Keratinocyte (primary cell): ENCODE measurements around the gene USP47. TPM values are rescaled to one million over a fixed set of nuclear protein-coding genes. Genes with fewer than 3 reads are reported as not detected.
A peak's percentile ranks its signal among the peaks of the same experiment; 100 is the strongest.

Experiments used
- DNase-seq: peaks from one replicate; pipeline ENCODE4 v3.0.0-alpha.2; 2011; ENCODE audit warnings: low read depth, missing footprints, low spot score
- FAIRE-seq: peaks from 2 replicates; lab custom pipeline; 2011; peaks lifted over from hg19 to GRCh38; lab: Jason Lieb, UNC
- H2AFZ ChIP-seq: 2 replicates; pipeline ENCODE4 v1.6.0; 2012; ENCODE audit warnings: low read length, control low read depth, inconsistent platforms; ENCODE audit not compliant: control insufficient read depth
- H3K27ac ChIP-seq: 2 replicates; pipeline ENCODE4 v1.5.1; 2011; ENCODE audit warnings: low read length; ENCODE audit not compliant: control insufficient read depth, insufficient read depth
- H3K27me3 ChIP-seq: 3 replicates; pipeline ENCODE4 v1.6.0; 2011; ENCODE audit warnings: low read length; ENCODE audit not compliant: control insufficient read depth, insufficient read depth; ENCODE audit errors: extremely low read depth
- H3K36me3 ChIP-seq, 2 experiments: 2 replicates in 1 of 2; 3 replicates in 1 of 2; pipeline ENCODE4 v1.5.1; 2011; ENCODE audit warnings: low read length in 2 of 2, mild to moderate bottlenecking in 1 of 2; ENCODE audit not compliant: control insufficient read depth in 2 of 2, insufficient read depth in 2 of 2; ENCODE audit errors: extremely low read depth in 1 of 2
- H3K4me1 ChIP-seq: 3 replicates; pipeline ENCODE4 v1.5.1; 2011; ENCODE audit warnings: low read length; ENCODE audit not compliant: control insufficient read depth, insufficient read depth; ENCODE audit errors: extremely low read depth
- H3K4me2 ChIP-seq: 3 replicates; pipeline ENCODE4 v1.6.0; 2011; ENCODE audit warnings: low read depth, low read length; ENCODE audit not compliant: control insufficient read depth, insufficient read depth; ENCODE audit errors: extremely low read depth
- H3K4me3 ChIP-seq, 3 experiments: fragments of 200-600 bp in 1 of 3; sonication (generic) in 1 of 3; 2 replicates in 2 of 3; 3 replicates in 1 of 3; pipeline ENCODE4 v1.5.1; 2011 to 2016; ENCODE audit warnings: low read length in 3 of 3, mild to moderate bottlenecking in 3 of 3, control low read depth in 2 of 3, inconsistent platforms in 1 of 3, low read depth in 1 of 3, mixed read lengths in 1 of 3, mixed run types in 1 of 3, moderate library complexity in 1 of 3; ENCODE audit not compliant: control insufficient read depth in 2 of 3, insufficient read depth in 2 of 3; ENCODE audit errors: extremely low read depth in 1 of 3
- H3K79me2 ChIP-seq: 2 replicates; pipeline ENCODE4 v1.6.0; 2012; ENCODE audit warnings: low read length; ENCODE audit not compliant: control insufficient read depth, insufficient read depth
- H3K9ac ChIP-seq: 3 replicates; pipeline ENCODE4 v1.6.0; 2011; ENCODE audit warnings: low read length; ENCODE audit not compliant: control insufficient read depth, insufficient read depth; ENCODE audit errors: extremely low read depth
- H3K9me1 ChIP-seq: 3 replicates; pipeline ENCODE4 v1.6.0; 2011; ENCODE audit warnings: low read length; ENCODE audit not compliant: control insufficient read depth, insufficient read depth; ENCODE audit errors: extremely low read depth
- H3K9me3 ChIP-seq: 2 replicates; pipeline ENCODE4 v1.5.1; 2012; ENCODE audit warnings: low read depth, low read length; ENCODE audit not compliant: control insufficient read depth
- H4K20me1 ChIP-seq: 3 replicates; pipeline ENCODE4 v1.6.0; 2011; ENCODE audit warnings: low read length; ENCODE audit not compliant: control insufficient read depth, insufficient read depth; ENCODE audit errors: extremely low read depth
- CTCF ChIP-seq, 3 experiments: IDR thresholded peaks in 1 of 3; conservative IDR thresholded peaks in 1 of 3; optimal IDR thresholded peaks in 1 of 3; 2 replicates in 2 of 3; 3 replicates in 1 of 3; pipeline versions ENCODE3 to v1.5.1; 2011; ENCODE audit warnings: low read length in 3 of 3, mild to moderate bottlenecking in 3 of 3, moderate library complexity in 2 of 3, control low read depth in 1 of 3, inconsistent platforms in 1 of 3; ENCODE audit not compliant: insufficient read depth in 2 of 3; ENCODE audit errors: extremely low read depth in 1 of 3
- EZH2 ChIP-seq: IDR thresholded peaks from one replicate; pipeline ENCODE4 v1.6.1; 2012; ENCODE audit warnings: inconsistent platforms, mild to moderate bottlenecking, low read length, moderate library complexity
- dilution Hi-C: fragments of 300-500 bp; cut with MboI; formaldehyde crosslinking; loops from one replicate; pipeline ENCODE4 v1.7.0; 2020; ENCODE audit warnings: low sequenced_read_pairs; ENCODE audit not compliant: extremely low pct_ligation_motif_present
- polyA plus RNA-seq, 5 experiments: library from polyadenylated mRNA; depleted of rRNA in 3 of 5; stranded (reverse) in 3 of 5; stranded (forward) in 1 of 5; unstranded in 1 of 5; fragments of >200 nt; gene quantifications; 1 replicate in 1 of 5; 2 replicates in 3 of 5; 3 replicates in 1 of 5; pipeline versions ENCODE4 v1.2.1 to v1.2.3, GENCODE V29; 2011 to 2012; ENCODE audit warnings: missing spikeins in 2 of 5, low read depth in 1 of 5, low replicate concordance in 1 of 5

Gene USP47
- polyA plus RNA-seq, 1 donor (not counting 4 experiments of a cell fraction or from before 2014, with no cell fraction given): 22.4 TPM

DNA sequence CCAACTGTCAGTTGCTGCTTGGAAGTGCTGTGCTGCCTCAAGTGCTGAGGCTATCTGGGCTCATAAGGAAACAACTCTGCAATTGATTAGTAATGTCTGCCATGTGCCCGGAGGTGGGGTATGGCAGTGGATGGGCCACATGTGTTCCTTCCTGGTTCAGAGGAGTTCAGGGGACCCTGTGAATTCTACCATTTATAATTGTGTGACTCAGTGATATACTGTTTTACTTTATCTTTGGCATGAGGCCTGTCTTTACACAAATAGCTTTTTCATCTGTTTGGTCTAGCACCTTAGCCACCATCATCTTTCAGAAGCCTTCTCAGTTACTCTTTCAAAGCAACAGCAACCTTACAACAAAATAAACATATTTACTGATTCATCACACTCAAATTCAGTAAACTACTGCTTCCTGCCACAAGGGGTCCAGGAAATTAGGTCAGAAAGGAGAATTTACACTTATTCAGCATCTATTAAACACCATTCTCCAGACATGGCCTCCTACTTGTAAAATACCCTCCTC, 145.8 kb downstream of the USP47 start:
- no peaks in the 10 kb centered on the region for H3K27me3 ChIP-seq
- dilution Hi-C loops: no loop called here
- no peak overlapping the region for H3K4me2 ChIP-seq
- H3K9me1 ChIP-seq: no peaks in the 10 kb centered on the region
- H3K36me3 ChIP-seq: peaks cover 6 to 47% of the 10 kb centered on the region in 2 experiments
- H3K9ac ChIP-seq: no peak overlapping the region
- no peak overlapping the region for H3K4me3 ChIP-seq
- no peaks in the 10 kb centered on the region for H3K9me3 ChIP-seq
- no peak overlapping the region for H2AFZ ChIP-seq
- H4K20me1 ChIP-seq: no peaks in the 10 kb centered on the region
- H3K79me2 ChIP-seq: peaks cover 47% of the 10 kb centered on the region
- no peak overlapping the region for H3K27ac ChIP-seq
- TF ChIP-seq CTCF (optimal IDR thresholded peaks at IDR 0.05 in 1 of 3, IDR thresholded peaks at IDR 0.05 in 1 of 3, conservative IDR thresholded peaks at IDR 0.05 in 1 of 3; ENCODE audit: extremely low read depth in 1 of 3, insufficient read depth in 2 of 3, low read length in 3 of 3) (peak in 2 of 3 experiments; percentile 12 to 64), EZH2 (no peak)
- DNase-seq (no peak), FAIRE-seq (no peak)
- peaks cover 67% of the 10 kb centered on the region for H3K4me1 ChIP-seq

GRCh38 chr11:11988099-11988651, 146.4 kb downstream of the USP47 start:
- H3K9me1 ChIP-seq: no peaks in the 10 kb centered on the region
- H3K27ac ChIP-seq: no peak overlapping the region
- dilution Hi-C loops: no loop called here
- no peak for TF ChIP-seq CTCF (optimal IDR thresholded peaks at IDR 0.05 in 1 of 3, IDR thresholded peaks at IDR 0.05 in 1 of 3, conservative IDR thresholded peaks at IDR 0.05 in 1 of 3; ENCODE audit: extremely low read depth in 1 of 3, insufficient read depth in 2 of 3, low read length in 3 of 3)
- no peak for TF ChIP-seq EZH2
- H3K4me1 ChIP-seq: peaks cover 69% of the 10 kb centered on the region
- no peak overlapping the region for H2AFZ ChIP-seq
- DNase-seq: no peak
- no peaks in the 10 kb centered on the region for H3K9me3 ChIP-seq
- no peak overlapping the region for H3K4me3 ChIP-seq
- H3K9ac ChIP-seq: no peak overlapping the region
- H3K27me3 ChIP-seq: no peaks in the 10 kb centered on the region
- FAIRE-seq: no peak
- H4K20me1 ChIP-seq: no peaks in the 10 kb centered on the region
- no peak overlapping the region for H3K4me2 ChIP-seq
- H3K36me3 ChIP-seq: peaks cover 4 to 45% of the 10 kb centered on the region in 2 experiments
- peaks cover 47% of the 10 kb centered on the region for H3K79me2 ChIP-seq
